Colonic mucosa (tissue), 4 donors: ENCODE data around the gene ATP9A. TPM values are rescaled to one million over a fixed set of nuclear protein-coding genes. Genes with fewer than 3 reads are reported as not detected.
"Not testable (repeated sequence)": the region's sequence is repeated elsewhere in the genome, so short reads cannot be mapped to it uniquely, and the experiment has no call there.

Experiments used
- DNase-seq: peaks from one replicate; pipeline ENCODE4 v3.0.0-alpha.2; 2020
- H3K27ac ChIP-seq: fragments of 200-600 bp; one replicate; pipeline ENCODE4 v1.8.0; 2021
- H3K27me3 ChIP-seq: fragments of 200-600 bp; one replicate; pipeline ENCODE4 v1.8.0; 2021
- H3K36me3 ChIP-seq: fragments of 200-600 bp; one replicate; pipeline ENCODE4 v1.8.0; 2021
- H3K4me1 ChIP-seq: fragments of 200-600 bp; one replicate; pipeline ENCODE4 v1.8.0; 2021; ENCODE audit warnings: mild to moderate bottlenecking
- H3K4me3 ChIP-seq: fragments of 200-600 bp; one replicate; pipeline ENCODE4 v1.8.0; 2021
- H3K9ac ChIP-seq, 2 donors: one replicate each; pipeline ENCODE4 v1.7.0; 2013; ENCODE audit warnings: control low read depth in 2 of 2, low read depth in 2 of 2, low read length in 2 of 2
- H3K9me3 ChIP-seq: fragments of 200-600 bp; one replicate; pipeline ENCODE4 v1.8.0; 2021
- CTCF ChIP-seq: fragments of 200-600 bp; IDR thresholded peaks from one replicate; pipeline ENCODE4 v1.8.0; 2022; ENCODE audit warnings: antibody characterized with exemption, mild to moderate bottlenecking
- intact Hi-C: fragments of 100-400 bp; cut with DNase I; formaldehyde crosslinking; loops from one replicate; pipeline ENCODE4 v1.14.1; 2022
- total RNA-seq, 2 donors: library from RNA; stranded (reverse); fragmentation: NEBNext Ultra II Directional in 1 of 2; extraction: Animal tissue kit (Norgen Biotek cat#: 25700) in 1 of 2; gene quantifications; one replicate each; pipeline ENCODE4 v1.2.1, GENCODE V29; 2021
- donor health status: healthy.
- donor health status: DM: no; HTN: no; CAD: no.
- donor health status: DM: no; HTN: no; CAD: no.

ATP9A gene
- total RNA-seq, 2 donors from 2014 or later = 40.2 to 70.1 TPM

- no peak overlapping the region for H3K27ac ChIP-seq
- no peak overlapping the region for H3K9ac ChIP-seq
- DNase-seq = no peak
- intact Hi-C loops = no loop called here
- H3K9me3 ChIP-seq = no peaks in the 10 kb centered on the region
- H3K27me3 ChIP-seq = no peaks in the 10 kb centered on the region
- TF ChIP-seq CTCF = no peak
- H3K4me1 ChIP-seq = no peaks in the 10 kb centered on the region
- no peaks in the 10 kb centered on the region for H3K36me3 ChIP-seq
- H3K4me3 ChIP-seq = no peak overlapping the region
These were observed 108.6 kb downstream of the ATP9A start for GRCh38 chr20:51659491-51660050.

DNA sequence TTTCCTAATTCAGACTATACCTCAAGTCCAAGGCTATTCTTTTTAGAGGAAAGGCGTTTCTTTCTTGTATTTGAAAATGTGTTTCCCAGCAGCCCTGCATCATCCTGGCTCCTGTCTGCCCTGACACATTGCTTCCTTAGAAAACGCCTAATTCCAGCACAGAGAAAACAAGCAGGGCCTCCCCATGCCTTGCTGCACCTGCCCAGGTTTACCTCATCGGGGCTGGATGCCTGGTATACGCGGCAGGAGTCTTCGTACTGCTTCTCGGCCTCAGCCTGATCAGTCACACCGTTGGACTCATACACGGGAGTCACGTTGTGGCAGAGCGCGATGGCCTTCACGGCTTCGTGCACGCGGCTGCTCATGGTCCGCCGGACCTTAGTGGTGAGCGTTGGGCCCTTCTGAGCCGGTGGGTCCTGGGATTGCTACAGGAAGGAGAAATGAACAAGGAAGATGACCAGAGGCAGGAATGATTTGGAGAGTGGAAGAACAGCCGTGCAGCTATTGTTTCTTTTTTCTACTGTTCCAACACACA is 111.4 kb downstream of the ATP9A start:
- Histone ChIP-seq H3K36me3 (no peaks in the 10 kb centered on the region), H3K27ac (no peak overlapping the region), H3K27me3 (no peaks in the 10 kb centered on the region), H3K4me3 (no peak overlapping the region), H3K4me1 (no peaks in the 10 kb centered on the region), H3K9ac (no peak overlapping the region), H3K9me3 (no peaks in the 10 kb centered on the region)
- TF ChIP-seq CTCF = no peak
- DNase-seq = no peak
- intact Hi-C loops = no loop called here

- H3K4me1 ChIP-seq, H3K9me3 ChIP-seq, H3K27ac ChIP-seq, DNase-seq, H3K36me3 ChIP-seq, H3K9ac ChIP-seq, H3K27me3 ChIP-seq, H3K4me3 ChIP-seq, intact Hi-C loops: not testable (repeated sequence)
These were observed 112.1 kb downstream of the ATP9A start for GRCh38 chr20:51656089-51656488.

GRCh38 chr20:51654495-51654894 is 113.7 kb downstream of the ATP9A start:
- H3K4me1 ChIP-seq = no peaks in the 10 kb centered on the region
- H3K9ac ChIP-seq = no peak overlapping the region
- no peaks in the 10 kb centered on the region for H3K27me3 ChIP-seq
- no peak for TF ChIP-seq CTCF
- intact Hi-C loops = no loop called here
- H3K27ac ChIP-seq = no peak overlapping the region
- H3K36me3 ChIP-seq = no peaks in the 10 kb centered on the region
- no peak overlapping the region for H3K4me3 ChIP-seq
- H3K9me3 ChIP-seq = no peaks in the 10 kb centered on the region
- DNase-seq = no peak

GRCh38 chr20:51654060-51654459 is 114.1 kb downstream of the ATP9A start:
- H3K27ac ChIP-seq = no peak overlapping the region
- no peak overlapping the region for H3K9ac ChIP-seq
- intact Hi-C loops = no loop called here
- H3K27me3 ChIP-seq = no peaks in the 10 kb centered on the region
- no peaks in the 10 kb centered on the region for H3K36me3 ChIP-seq
- H3K9me3 ChIP-seq = no peaks in the 10 kb centered on the region
- no peak for DNase-seq
- H3K4me3 ChIP-seq = no peak overlapping the region
- TF ChIP-seq CTCF = no peak
- no peaks in the 10 kb centered on the region for H3K4me1 ChIP-seq

DNA sequence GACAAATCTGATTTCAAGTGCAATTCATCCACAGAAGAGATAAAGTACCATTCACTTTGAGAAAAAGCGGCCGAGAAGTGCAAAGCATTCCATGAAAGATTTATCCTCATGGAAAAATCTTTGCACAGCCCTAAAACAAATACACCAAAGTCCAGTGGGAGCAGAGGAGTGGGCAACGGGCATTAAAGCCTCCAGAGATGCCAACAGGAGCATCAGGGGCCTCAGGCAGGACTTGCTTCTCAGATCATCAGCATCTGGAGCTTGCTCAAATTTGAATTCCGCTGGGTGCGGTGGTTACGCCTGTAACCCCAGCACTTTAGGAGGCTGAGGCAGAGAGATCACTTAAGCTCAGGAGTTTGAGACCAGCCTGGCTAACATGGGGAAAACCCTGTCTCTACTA is 115.0 kb downstream of the ATP9A start:
- Histone ChIP-seq H3K4me1 (no peaks in the 10 kb centered on the region), H3K4me3 (no peak overlapping the region), H3K27me3 (no peaks in the 10 kb centered on the region), H3K9ac (no peak overlapping the region), H3K36me3 (no peaks in the 10 kb centered on the region), H3K27ac (no peak overlapping the region), H3K9me3 (no peaks in the 10 kb centered on the region)
- no peak for DNase-seq
- TF ChIP-seq CTCF = no peak
- intact Hi-C loops = no loop called here
